T follicular helper cell (primary cell): ENCODE measurements around the gene NUBP2.
"Not testable (repeated sequence)": the region's sequence is repeated elsewhere in the genome, so short reads cannot be mapped to it uniquely, and the experiment has no call there.

Experiments used
- DNase-seq: peaks from one replicate; pipeline ENCODE4 v3.0.0-alpha.2; 2020; ENCODE audit warnings: low read depth

NUBP2 gene

GRCh38 chr16:1786242-1787055 is 3.7 kb downstream of the NUBP2 start:
- no peak for DNase-seq

DNA sequence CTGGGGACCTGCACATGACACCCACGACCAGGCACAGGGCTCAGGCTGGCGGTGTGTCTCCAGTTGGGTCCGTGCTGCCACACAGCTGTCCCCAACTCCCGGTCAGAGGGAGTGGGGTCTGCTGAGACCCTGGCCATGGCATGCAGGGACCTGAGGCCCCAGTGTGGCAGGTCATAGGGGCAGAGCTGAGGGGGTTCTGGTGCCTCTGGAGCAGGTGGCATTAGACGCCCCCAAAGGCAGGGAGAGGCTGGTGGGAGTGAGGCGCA is 4.2 kb downstream of the NUBP2 start:
- DNase-seq = no peak

- DNase-seq = no peak
These were observed 4.7 kb downstream of the NUBP2 start for GRCh38 chr16:1787322-1788094.

DNA sequence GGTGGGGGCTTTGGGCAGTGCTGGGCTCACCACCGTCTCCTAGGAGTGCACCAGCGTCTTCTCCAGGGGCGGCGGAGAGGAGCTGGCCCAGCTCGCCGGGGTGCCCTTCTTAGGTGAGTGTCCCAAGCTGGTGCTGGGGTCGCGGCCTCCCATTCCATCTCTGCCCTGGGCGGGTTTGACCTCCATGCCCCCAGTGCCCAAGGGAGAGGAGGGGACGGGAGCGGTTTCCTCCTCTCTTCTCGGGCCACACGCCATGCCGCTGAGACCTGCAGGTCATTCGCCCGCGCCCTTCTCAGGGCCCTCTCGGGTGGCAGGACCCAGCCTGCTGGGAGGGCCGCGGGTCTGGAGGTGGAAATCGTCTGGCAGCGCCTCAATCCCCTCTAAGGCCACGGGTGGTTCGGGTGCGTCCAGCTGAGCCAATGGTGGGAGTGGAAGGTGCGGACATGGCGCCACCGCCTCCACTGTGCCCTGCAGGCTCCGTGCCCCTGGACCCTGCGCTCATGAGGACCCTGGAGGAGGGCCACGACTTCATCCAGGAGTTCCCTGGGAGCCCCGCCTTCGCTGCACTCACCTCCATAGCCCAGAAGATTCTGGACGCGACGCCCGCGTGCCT is 5.4 kb downstream of the NUBP2 start:
- no peak for DNase-seq

DNA sequence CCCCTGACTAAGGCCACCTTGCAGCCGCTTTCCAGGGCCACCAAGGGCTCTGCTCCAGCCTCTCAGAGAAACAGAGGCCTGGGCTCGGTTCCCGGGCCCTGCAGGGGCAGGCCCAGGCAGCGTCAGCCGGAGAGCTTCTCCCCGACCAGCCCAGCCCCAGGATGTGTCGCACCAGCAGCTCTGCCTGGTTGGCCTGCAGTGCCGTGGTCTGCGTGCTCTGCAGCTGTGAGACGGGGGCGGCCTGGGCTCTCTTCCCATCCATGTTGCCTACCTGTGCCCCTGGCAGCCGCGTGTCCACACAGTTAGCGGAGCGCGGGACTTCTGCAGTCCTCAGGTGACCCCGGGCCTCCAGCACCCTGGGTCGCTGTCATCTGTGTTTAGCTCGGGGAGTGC is 5.9 kb downstream of the NUBP2 start:
- no peak for DNase-seq

DNA sequence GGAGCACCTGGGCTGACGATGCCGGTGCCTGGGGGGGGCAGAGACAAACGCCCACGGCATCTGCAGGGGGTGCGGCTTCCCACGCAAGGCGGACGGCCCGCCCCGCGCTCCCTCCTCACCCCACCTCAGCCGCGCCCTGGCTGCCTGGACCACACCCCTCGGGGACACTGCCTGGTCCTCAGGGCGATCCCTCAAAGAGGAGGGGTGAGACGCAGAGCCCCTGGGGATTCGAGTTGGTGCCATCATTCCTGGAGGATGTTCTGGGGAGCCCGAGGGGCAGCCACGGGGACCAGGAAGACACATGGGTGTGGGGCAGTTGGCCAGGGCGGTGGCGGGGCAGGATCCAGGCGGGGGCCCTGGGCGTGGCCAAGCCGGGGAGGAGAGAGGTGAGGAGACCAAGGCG is 6.9 kb downstream of the NUBP2 start:
- no peak for DNase-seq

DNA sequence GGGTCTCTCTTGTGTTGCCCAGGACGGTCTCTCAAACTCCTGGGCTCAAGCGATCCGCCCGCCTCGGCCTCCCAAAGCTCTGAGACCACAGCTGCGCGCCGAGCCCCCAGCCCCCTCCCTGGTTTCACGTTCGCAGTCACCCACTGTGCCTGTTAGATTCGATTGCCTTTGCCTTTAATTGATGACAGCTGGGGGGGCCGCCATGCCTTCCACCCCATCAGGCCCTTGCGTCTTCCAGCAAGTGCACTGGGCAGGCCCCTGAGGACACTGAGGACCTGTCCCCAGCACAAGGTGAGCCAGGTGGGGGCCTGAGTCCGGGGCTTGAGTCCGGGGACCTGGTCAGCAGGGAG is 7.5 kb downstream of the NUBP2 start:
- no peak for DNase-seq

DNA sequence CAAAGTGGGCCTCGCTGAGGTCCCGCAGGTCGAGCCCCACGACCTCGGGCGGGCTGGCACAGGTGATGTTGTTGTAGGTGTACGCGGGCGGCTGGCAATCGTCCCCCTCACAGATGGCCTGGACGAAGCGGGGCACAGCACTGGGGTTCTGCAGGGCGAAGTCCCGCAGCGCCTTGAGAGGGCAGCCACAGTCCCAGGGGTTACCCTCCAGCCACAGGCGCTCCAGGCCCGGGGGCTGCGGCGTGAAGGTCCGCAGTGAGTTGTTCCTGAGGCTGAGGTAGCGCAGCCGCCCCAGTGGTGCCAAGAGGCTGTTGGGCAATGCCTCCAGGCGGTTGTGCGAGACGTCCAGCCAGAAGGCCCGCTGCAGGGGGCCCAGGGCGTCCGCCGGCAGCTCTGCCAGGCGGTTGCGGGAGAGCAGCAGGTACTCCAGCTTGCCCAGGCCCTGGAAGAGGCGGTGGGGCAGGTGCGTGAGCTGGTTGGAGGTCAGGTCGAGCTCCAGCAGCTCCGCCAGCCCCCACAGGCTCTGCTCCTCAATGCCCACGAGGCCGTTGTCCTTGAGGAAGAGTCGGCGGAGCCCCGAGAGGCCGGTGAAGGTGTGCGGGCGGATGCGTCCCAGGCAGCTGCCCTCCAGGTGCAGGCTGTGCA is 8.0 kb downstream of the NUBP2 start:
- DNase-seq = no peak

DNA sequence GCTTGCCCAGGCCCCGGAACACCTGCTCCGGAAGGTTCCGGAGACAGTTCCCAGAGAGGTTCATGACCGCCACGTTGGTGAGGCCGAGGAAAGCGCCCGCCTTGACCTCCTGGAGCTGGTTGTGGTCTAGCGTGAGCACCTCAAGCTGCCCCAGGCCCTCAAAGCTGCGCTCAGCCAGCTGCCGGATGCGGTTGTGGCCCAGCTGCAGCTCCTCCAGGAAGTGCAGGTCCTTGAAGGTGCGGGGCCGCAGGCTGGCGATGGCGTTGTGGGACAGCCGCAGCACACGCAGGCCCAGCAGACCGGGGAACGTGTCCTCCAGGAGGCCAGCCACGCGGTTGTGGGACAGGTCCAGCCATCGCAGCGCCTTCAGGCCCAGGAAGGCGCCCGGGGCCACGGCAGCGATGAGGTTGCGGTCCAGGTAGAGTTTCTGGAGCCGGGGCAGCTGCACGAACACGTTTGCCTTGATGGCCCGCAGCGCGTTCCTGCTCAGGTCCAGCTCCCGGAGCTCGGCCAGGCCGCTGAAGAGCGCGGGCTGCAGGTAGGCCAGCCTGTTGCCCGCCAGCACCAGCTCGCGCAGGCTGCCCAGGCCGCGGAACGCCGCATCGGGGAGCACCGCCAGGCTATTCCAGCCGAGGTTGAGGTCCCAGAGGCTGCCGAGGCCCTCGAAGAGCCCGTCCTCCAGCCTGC is 8.6 kb downstream of the NUBP2 start:
- DNase-seq = no peak

DNA sequence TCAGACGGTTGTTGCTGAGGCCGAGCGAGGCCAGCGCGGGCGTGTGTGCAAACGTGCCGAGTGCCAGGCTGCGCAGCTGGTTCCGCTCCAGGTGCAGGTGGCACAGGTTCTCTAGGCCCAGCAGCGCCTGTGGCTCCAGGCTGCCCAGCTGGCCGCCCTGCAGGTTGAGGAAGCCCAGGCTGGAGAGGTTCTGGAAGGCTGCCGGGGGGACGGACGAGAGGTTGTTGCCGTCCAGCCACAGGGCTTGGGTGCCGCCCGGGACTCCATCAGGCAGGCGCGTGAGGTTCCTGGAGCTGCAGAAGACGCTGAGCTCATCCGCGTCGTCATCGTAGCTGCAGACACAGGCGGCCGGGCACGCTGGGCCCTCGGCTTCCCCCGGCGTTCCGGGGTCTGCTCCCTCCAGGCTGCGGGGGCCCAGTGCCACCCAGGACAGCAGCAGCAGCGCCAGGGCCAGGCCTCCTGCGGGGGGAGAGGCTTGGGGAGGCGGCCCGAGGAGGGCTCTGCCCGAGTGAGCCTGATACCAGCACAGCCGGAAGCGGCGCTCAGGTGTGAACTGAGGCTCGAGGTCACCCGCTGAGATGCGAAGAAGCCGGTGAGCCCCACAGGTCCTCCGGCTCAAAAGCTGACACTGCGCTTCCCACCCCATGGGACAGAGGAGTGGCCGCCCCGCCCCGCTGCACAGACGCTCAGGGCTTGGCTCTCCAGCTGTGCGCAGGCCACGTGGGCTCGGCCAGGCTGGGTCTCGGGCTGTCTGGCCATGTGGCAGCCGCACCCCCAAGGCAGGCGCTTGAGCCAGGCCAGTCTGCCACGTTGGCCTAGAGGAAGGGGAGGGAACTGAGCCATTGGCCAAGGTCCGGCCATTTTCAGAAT is 9.4 kb downstream of the NUBP2 start:
- no peak for DNase-seq

GRCh38 chr16:1792836-1793577 is 10.2 kb downstream of the NUBP2 start:
- no peak for DNase-seq

GRCh38 chr16:1793578-1794220 is 10.9 kb downstream of the NUBP2 start, which contains the start of gene IGFALS:
Gene IGFALS, minus strand, starts transcription at chr16:1793705. Its CDS starts 53 bp downstream, at chr16:1793652.
- no peak for DNase-seq

GRCh38 chr16:1794221-1794871 is 11.6 kb downstream of the NUBP2 start:
- no peak for DNase-seq

GRCh38 chr16:1794908-1795666 is 12.3 kb downstream of the NUBP2 start:
- no peak for DNase-seq

- DNase-seq = not testable (repeated sequence)
These were observed 16.5 kb downstream of the NUBP2 start for GRCh38 chr16:1799263-1799662.

DNA sequence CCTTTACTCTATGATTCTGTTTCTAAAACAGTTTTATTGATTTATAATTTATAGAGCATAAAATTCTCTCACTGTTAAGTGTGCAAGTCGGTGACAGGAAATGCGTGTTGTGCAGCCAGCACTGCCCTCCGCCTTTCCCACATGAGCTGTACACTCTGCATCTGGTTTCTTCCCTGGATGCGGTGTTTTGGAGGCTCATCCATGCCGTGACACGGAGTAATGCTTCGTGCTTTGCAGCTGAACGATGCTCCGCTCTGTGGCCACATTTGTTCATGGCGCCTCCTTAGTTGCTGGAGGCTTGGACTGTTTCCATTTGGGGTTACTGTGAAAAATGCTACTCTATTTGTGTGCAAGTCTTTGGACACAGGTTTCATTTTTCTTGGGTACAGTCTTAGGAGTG is 17.9 kb downstream of the NUBP2 start:
- DNase-seq = no peak

GRCh38 chr16:1807626-1808025 is 24.9 kb downstream of the NUBP2 start:
- no peak for DNase-seq

GRCh38 chr16:1808691-1809090 is 25.9 kb downstream of the NUBP2 start:
- no peak for DNase-seq
